Measurements from ENCODE around the gene MFAP2. TPM values are rescaled to one million over a fixed set of nuclear protein-coding genes. Genes with fewer than 3 reads are reported as not detected.

MFAP2 gene
- total and polyA plus RNA-seq, 2 of the 8 experiments (the other 6 are each of a cell fraction or from before 2014, with no cell fraction given) = 172 to 326 TPM

DNA sequence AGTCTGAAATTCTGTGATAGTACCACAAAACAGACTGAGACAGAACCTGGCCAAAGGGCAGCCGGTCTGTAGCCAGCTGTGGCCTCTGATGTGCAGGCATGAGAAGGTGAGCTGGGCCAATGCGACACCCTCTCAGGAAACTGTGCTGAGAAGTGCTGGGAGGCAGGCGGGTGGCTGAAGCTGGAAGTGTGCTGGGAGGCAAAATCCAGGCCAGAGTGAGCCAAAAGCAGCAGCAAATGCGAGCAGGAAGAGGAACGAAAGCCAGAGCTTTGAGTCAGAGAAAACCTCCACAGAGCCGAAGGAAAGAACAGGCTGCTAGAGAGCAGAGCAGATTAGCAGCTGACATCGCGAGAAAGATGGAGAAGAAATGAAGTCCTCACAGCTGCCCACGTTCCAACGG, 41.5 kb upstream of the MFAP2 start:
- Histone ChIP-seq H3K9me3 (ENCODE audit: insufficient read depth in 2 of 2, low read depth in 1 of 2, low read length in 1 of 2) (no peaks in the 10 kb centered on the region), H3K18ac (ENCODE audit: extremely low read depth, low read length) (no peak overlapping the region), H3K36me3 (ENCODE audit: control insufficient read depth in 2 of 4, insufficient read depth in 4 of 4, low read length in 3 of 4) (peaks cover 28 to 83% (median 45%) of the 10 kb centered on the region in 4 experiments), H3K14ac (ENCODE audit: insufficient read length) (no peak overlapping the region), H4K5ac (ENCODE audit: insufficient read length, low read depth, low read length) (no peak overlapping the region), H3K79me1 (ENCODE audit: low read depth, low read length) (no peaks in the 10 kb centered on the region), H3K4me1 (replicated peaks in 1 of 4; ENCODE audit: control insufficient read depth in 3 of 4, insufficient read depth in 4 of 4, low read length in 3 of 4) (no peaks in the 10 kb centered on the region), H2BK15ac (ENCODE audit: low read length) (no peak overlapping the region), H2AFZ (ENCODE audit: low read length) (no peak overlapping the region), H3K4ac (replicated peaks; ENCODE audit: insufficient read length, low read depth, low read length) (no peak overlapping the region), H2BK12ac (ENCODE audit: low read depth, low read length) (no peak overlapping the region), H3K9ac (replicated peaks in 1 of 4; ENCODE audit: extremely low read depth in 1 of 4, low read depth in 3 of 4, low read length in 3 of 4) (no peak overlapping the region), H3K4me2 (ENCODE audit: insufficient read depth in 1 of 2, low read depth in 2 of 2, low read length in 2 of 2) (no peak overlapping the region), H3K27ac (ENCODE audit: low read depth, low read length) (no peak overlapping the region), H4K20me1 (replicated peaks in 1 of 2; ENCODE audit: control insufficient read depth in 1 of 2, insufficient read depth in 2 of 2, low read length in 2 of 2) (peaks cover 0 to 2% of the 10 kb centered on the region in 2 experiments), H2BK20ac (ENCODE audit: low read length) (no peak overlapping the region), H3K79me2 (ENCODE audit: control insufficient read depth in 1 of 2, insufficient read depth in 2 of 2, low read length in 2 of 2) (no peaks in the 10 kb centered on the region), H2AK5ac (ENCODE audit: low read depth, low read length) (no peak overlapping the region), H3K23ac (ENCODE audit: insufficient read length) (no peak overlapping the region), H2BK120ac (replicated peaks; ENCODE audit: low read depth, low read length) (no peak overlapping the region), H3K23me2 (ENCODE audit: low read depth, low read length) (no peaks in the 10 kb centered on the region), H3K56ac (replicated peaks; ENCODE audit: insufficient read length, low read depth, low read length) (no peak overlapping the region), H3K4me3 (ENCODE audit: extremely low read depth in 1 of 4, insufficient read depth in 2 of 4, low read depth in 3 of 4, low read length in 4 of 4) (no peak overlapping the region), H4K91ac (replicated peaks; ENCODE audit: insufficient read length, low read length) (no peak overlapping the region), H2BK5ac (ENCODE audit: low read depth, low read length) (no peak overlapping the region), H4K8ac (ENCODE audit: extremely low read depth, insufficient read depth, low read length) (no peak overlapping the region), H3K27me3 (replicated peaks in 1 of 4; ENCODE audit: control insufficient read depth in 3 of 4, extremely low read depth in 1 of 4, insufficient read depth in 3 of 4, low read length in 3 of 4) (no peaks in the 10 kb centered on the region)
- FAIRE-seq (no peak), DNase-seq (ENCODE audit: low read depth in 1 of 2, low spot score in 2 of 2) (no peak)
- WGBS, 2 experiments (ENCODE audit: extremely low coverage in 1 of 2, insufficient coverage in 1 of 2, insufficient read length in 1 of 2, insufficient replicate concordance in 2 of 2, low coverage in 1 of 2, low lambda C conversion rate in 2 of 2, missing lambda C conversion rate in 1 of 2) = 85% methylated on average over 10 of the region's 10 CpGs; no CpG with 5 or more reads in 1 of the 2 experiments
- ChIA-PET POLR2A (ENCODE audit: partially characterized antibody) (interaction anchor here (1.1 to 1.4 kb wide), 2 partner anchors 8 to 25 kb away, joined by 3 read pairs; no protein-coding TSS in a partner anchor), CTCF (ENCODE audit: partially characterized antibody) (interaction anchor here (0.8 to 2.6 kb wide), 7 partner anchors 9 to 74 kb away, joined by 3 to 8 read pairs (median 5); partner anchors contain the start of genes ATP13A2 and MFAP2)
- TF ChIP-seq BACH1 (IDR thresholded peaks at IDR 0.05; ENCODE audit: low read length) = no peak
- TF ChIP-seq SIX5 (IDR thresholded peaks at IDR 0.05; ENCODE audit: low read depth, low read length) = no peak
- no peak for TF ChIP-seq SIN3A (conservative IDR thresholded peaks at IDR 0.05 in 1 of 2, IDR thresholded peaks at IDR 0.05 in 1 of 2; ENCODE audit: low read depth in 1 of 2, low read length in 2 of 2)
- TF ChIP-seq TAF7 (optimal IDR thresholded peaks at IDR 0.05; ENCODE audit: borderline replicate concordance, low read depth, low read length) = no peak
- no peak for TF ChIP-seq EZH2 (IDR thresholded peaks at IDR 0.05; ENCODE audit: low read depth, low read length, severe bottlenecking)
- no peak for TF ChIP-seq KDM1A (IDR thresholded peaks at IDR 0.05; ENCODE audit: borderline replicate concordance, low read length)
- no peak for TF ChIP-seq CBX8 (IDR thresholded peaks at IDR 0.05; ENCODE audit: borderline replicate concordance, low read depth, low read length)
- TF ChIP-seq SAP30 (IDR thresholded peaks at IDR 0.05; ENCODE audit: insufficient read depth, insufficient replicate concordance, low read length) = no peak
- TF ChIP-seq RBBP5 (IDR thresholded peaks at IDR 0.05; ENCODE audit: borderline replicate concordance, low read depth, low read length) = no peak
- TF ChIP-seq FOSL1 (IDR thresholded peaks at IDR 0.05; ENCODE audit: insufficient read depth, low read depth, low read length) = no peak
- TF ChIP-seq KDM5A (IDR thresholded peaks at IDR 0.05; ENCODE audit: low read length) = no peak
- no peak for TF ChIP-seq BCL11A (IDR thresholded peaks at IDR 0.05; ENCODE audit: low read depth in 2 of 2, low read length in 2 of 2)
- no peak for TF ChIP-seq GTF2F1 (IDR thresholded peaks at IDR 0.05; ENCODE audit: borderline replicate concordance, low read depth, low read length)
